HG02981 (cell line): ENCODE results near the gene ARHGAP32.
"Not testable (repeated sequence)": the region's sequence is repeated elsewhere in the genome, so short reads cannot be mapped to it uniquely, and the experiment has no call there.

Experiments used
- ATAC-seq: cut with Tn5 transposase; IDR thresholded peaks from one replicate; pipeline ENCODE4 v1.9.1; 2021; ENCODE audit warnings: mild to moderate bottlenecking, moderate library complexity; ENCODE audit not compliant: unreplicated experiment

The ARHGAP32 gene

GRCh38 chr11:128937480-128937879 is 254.6 kb downstream of the ARHGAP32 start:
- no peak for ATAC-seq

- ATAC-seq: no peak
These were observed 255.4 kb downstream of the ARHGAP32 start for GRCh38 chr11:128936606-128937251.

GRCh38 chr11:128934926-128935325 is 257.2 kb downstream of the ARHGAP32 start:
- ATAC-seq: no peak

DNA sequence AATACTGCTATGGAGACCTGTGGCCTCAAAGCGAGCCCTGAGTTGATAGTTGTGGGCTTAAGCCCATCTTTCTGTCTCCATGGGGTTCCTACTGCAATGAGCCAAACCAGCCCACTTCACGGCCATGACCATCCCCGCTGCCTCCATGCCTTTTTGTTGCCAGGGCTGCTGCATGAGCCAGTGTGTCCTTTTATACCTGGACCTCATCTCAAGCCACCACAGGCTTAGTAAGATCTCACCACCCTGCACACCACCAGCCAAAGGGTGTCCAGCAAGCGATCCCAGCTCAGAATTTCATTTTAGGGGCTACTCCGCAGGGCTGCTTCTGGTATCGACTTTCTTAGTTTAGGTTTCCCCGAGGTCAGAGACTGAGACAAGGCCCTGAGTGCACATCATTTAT is 257.8 kb downstream of the ARHGAP32 start:
- no peak for ATAC-seq

DNA sequence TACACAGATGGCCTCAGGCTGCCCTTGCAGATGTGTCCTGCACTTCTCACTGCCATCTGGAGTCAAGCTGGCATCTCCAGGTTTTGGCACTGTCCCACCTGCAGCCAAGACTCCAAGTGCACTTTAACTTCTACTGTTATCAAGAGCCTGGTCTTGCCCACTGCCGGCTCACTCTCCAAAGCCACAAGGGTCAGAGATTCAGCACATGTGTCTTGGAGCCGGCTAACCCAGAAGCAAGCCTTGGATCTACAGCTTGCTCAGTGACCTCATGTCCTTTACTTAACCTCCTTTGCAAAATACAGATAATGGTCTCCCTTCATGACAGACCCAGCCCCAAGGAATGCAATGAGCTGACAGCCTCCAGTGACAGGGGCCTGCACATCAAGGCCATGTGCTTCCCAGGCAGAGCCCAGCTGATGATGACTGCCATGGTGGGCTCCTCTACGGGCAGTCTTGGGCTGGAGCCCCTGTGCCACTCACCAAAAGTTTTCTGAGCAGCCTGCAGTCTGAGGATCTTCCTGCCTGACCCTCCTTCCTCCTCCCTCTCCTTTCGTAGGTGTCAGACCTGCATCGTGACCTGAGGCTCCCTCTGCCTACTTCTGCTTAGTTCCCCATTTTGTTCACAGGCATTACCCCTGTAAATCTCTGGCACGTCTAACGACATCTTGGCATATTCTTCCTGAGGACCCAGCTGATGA is 258.5 kb downstream of the ARHGAP32 start:
- ATAC-seq: no peak

DNA sequence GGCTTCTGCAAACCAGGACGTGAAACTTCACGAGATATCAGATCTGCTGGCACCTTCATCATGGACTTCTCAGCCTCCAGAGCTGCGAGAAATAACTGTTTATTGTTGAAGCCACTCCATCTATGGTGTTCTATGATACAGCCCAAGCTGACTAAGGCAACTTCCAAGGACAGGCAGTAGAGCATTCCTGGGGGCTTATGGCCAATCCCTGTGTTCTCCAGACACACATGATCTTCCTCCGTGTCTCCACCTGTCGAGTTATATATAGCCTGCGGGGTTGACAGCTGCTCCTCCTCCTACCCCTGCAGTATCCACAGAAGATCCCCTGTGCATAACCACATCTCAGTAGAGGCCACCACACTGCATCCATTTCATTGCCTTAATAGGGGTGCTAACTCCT is 260.5 kb downstream of the ARHGAP32 start:
- ATAC-seq: no peak

- ATAC-seq: no peak
These were observed 261.1 kb downstream of the ARHGAP32 start for GRCh38 chr11:128931066-128931465.

- no peak for ATAC-seq
These were observed 262.1 kb downstream of the ARHGAP32 start for GRCh38 chr11:128929991-128930390.

DNA sequence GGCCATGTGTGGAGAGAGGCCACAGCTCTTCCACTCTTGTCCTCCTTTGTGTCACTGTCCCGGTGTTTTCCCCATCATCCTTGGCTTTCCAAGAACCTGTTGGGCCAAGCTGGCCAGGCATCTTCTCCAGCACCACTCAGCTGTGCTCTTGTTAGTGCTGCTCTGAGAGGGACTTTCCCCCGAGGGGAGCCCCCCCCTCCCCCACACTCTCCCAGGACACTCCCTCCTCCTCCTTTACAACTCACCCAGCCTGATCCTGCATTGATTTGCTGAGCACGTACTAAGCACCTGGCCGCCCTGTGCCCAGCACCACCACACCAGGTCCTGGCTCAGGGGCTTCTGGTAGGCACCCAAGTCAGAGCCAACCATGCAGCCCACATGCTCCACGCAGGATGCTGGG is 262.7 kb downstream of the ARHGAP32 start:
- ATAC-seq: no peak

DNA sequence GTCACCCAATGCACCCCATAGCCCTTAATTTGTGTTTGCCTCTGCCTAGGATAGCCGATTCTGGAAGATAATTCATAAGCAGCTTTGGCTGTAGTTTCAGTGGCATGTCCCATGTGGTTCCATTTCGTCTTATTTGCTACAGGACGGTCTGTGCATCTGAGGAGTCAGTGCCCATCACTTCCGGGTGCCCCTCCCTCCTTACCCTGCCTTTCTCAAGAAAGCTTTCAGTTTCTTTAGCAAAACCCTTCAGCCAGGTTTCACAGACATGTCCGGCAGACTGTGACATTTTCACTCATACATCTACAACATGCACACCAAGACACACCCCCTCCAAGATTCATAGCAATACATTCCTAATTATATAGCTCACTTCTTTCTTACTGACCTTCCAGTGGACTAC is 263.7 kb downstream of the ARHGAP32 start:
- ATAC-seq: peak; percentile 96

GRCh38 chr11:128927683-128928336 is 264.3 kb downstream of the ARHGAP32 start:
- no peak for ATAC-seq

- ATAC-seq: no peak
These were observed 265.0 kb downstream of the ARHGAP32 start for GRCh38 chr11:128927108-128927461.

- ATAC-seq: no peak
These were observed 265.6 kb downstream of the ARHGAP32 start for GRCh38 chr11:128926437-128927107.

- ATAC-seq: no peak
These were observed 266.1 kb downstream of the ARHGAP32 start for GRCh38 chr11:128926000-128926399.

DNA sequence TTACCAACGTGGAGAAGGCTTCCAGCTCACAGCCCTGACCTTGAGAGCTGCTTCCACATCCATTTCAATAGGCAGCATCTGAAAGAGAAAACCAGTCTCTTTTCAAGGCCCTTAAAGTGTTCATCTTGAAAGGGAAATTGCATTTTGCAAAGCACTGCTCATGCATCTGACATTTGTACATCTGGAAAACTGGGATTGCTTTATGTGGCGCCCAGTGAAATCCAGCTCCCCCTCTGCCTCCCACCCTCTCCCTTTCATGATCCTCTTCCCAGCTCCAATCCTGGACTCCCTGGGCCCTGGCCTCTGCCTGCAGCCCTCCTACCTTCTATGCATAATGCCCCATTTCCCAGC is 266.9 kb downstream of the ARHGAP32 start:
- ATAC-seq: no peak

DNA sequence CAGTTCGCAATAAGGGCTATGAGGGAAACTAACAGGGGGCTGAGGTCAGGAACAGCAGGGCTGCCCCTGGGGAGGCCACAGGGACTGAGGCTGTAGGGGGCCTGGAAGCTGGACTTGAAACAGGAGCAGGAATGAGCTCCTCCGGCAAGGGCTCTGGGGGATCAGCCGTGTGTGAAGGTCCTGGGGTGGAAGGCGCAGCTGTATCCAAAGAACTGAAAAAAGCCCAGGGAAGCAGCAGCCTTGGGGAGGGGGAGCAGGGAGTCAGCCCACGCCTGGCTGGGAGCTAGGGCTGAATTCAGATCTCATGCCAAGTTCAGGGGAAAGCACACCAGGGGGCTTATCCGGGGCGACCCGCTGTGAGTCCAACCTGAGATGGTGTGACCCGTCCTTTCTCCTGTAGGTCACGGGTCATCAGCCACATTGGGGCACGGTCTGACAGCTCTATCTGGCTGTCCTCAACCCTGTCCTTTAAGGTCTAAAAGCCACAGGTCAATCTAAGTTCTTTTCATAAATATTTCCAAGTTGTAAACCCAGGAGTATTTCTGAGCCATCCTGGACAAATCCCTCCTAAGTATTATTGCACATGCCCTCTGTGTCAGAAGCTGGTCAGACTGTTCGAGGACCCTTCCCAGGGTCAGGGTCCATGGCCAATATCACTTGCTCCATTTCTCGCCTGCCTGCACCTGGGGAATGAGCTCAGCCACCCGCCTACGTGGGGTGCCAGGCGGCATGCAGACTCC is 267.4 kb downstream of the ARHGAP32 start:
- ATAC-seq: no peak

DNA sequence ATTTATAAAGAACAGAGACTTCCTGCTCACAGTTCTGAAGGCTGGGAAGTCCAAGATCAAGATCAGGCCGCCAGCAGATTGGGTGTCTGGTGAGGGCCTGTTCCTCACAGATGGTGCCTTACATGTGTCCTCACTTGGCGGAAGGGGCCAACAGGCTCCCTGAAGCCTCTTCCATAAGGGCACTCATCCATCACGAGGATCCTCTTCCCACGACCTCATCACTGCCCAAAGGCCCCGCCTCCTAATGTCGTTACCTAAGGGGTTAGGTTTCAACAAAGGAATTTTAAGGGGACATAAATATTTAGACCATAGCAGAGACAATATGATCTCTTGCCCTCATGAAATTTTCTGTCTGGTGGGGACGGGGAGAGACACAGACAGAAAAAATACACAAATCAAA is 268.0 kb downstream of the ARHGAP32 start:
- no peak for ATAC-seq

DNA sequence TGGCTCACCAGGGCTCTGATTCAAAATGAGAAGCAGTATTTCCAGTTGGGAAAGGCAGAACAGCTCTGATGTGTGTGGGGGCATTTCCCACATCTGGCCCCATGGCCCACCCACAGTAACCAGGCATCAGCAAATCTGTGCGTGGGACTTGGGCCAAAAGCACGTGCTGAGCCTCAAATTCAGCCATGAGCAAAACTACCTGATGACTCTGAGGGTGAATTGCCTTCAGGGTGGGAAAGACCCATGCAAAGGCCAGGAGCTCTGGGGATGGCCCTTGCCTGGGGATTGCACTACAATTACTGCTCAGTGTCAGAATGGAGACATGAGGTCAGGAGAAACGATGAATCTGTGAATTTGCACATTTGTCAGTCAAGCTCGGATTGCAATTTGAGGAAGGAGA is 270.3 kb downstream of the ARHGAP32 start:
- ATAC-seq: no peak

DNA sequence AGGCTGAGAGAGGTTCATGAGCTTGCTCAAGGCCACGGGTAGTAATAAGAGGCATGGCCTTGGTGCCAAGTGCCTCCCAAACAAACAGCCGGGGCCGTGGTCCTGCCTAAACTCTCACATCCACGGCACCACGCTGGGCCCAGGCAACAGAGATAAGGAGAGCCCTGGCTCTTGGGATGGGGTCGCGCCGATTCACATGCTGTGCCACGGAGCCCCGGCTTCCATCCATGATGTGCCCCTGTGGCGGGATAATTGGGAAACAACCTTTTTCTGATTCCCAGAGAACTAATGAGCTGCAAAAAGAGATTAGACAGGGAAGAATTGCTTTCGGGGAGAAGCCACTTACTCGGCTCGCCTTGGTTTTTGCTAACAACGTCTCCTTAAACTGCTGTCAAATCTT is 271.5 kb downstream of the ARHGAP32 start:
- ATAC-seq: no peak

- not testable (repeated sequence) for ATAC-seq
These were observed 272.5 kb downstream of the ARHGAP32 start for GRCh38 chr11:128919635-128920034.

- ATAC-seq: no peak
These were observed 272.9 kb downstream of the ARHGAP32 start for GRCh38 chr11:128919216-128919615.
